GM18511 (cell line): Measurements from ENCODE around the gene HAPSTR1.

Experiments used
- ATAC-seq: cut with Tn5 transposase; IDR thresholded peaks from one replicate; pipeline ENCODE4 v1.9.1; 2021; ENCODE audit warnings: mild to moderate bottlenecking, moderate library complexity; ENCODE audit not compliant: unreplicated experiment

HAPSTR1 gene

GRCh38 chr16:9095656-9096397 is 4.4 kb downstream of the HAPSTR1 start:
- ATAC-seq: no peak

- no peak for ATAC-seq
These were observed 5.0 kb downstream of the HAPSTR1 start for GRCh38 chr16:9096416-9096952.

GRCh38 chr16:9097266-9098219 is 6.1 kb downstream of the HAPSTR1 start:
- ATAC-seq: no peak

GRCh38 chr16:9098377-9099090 is 7.1 kb downstream of the HAPSTR1 start:
- ATAC-seq: peak; percentile 22

GRCh38 chr16:9099131-9099625 is 7.7 kb downstream of the HAPSTR1 start:
- ATAC-seq: peak; percentile 55

- no peak for ATAC-seq
These were observed 10.9 kb downstream of the HAPSTR1 start for GRCh38 chr16:9102379-9102778.

GRCh38 chr16:9102943-9103342 is 11.5 kb downstream of the HAPSTR1 start:
- ATAC-seq: no peak

GRCh38 chr16:9103546-9103945 is 12.1 kb downstream of the HAPSTR1 start:
- ATAC-seq: no peak

GRCh38 chr16:9105189-9105588 is 13.7 kb downstream of the HAPSTR1 start:
- no peak for ATAC-seq

GRCh38 chr16:9107025-9107970 is 15.9 kb downstream of the HAPSTR1 start:
- no peak for ATAC-seq

- no peak for ATAC-seq
These were observed 17.8 kb downstream of the HAPSTR1 start for GRCh38 chr16:9109255-9109654.

- no peak for ATAC-seq
These were observed 20.9 kb downstream of the HAPSTR1 start for GRCh38 chr16:9112166-9112843.

- ATAC-seq: no peak
These were observed 21.4 kb downstream of the HAPSTR1 start for GRCh38 chr16:9112844-9113186.

GRCh38 chr16:9113707-9114106 is 22.3 kb downstream of the HAPSTR1 start:
- ATAC-seq: no peak

GRCh38 chr16:9114112-9114511 is 22.7 kb downstream of the HAPSTR1 start:
- no peak for ATAC-seq

- ATAC-seq: no peak
These were observed 23.4 kb downstream of the HAPSTR1 start for GRCh38 chr16:9114842-9115241.

GRCh38 chr16:9115277-9115676 is 23.8 kb downstream of the HAPSTR1 start:
- no peak for ATAC-seq

GRCh38 chr16:9116141-9116540 is 24.7 kb downstream of the HAPSTR1 start:
- ATAC-seq: no peak

GRCh38 chr16:9118170-9118569 is 26.7 kb downstream of the HAPSTR1 start:
- ATAC-seq: no peak
